CD4-positive, alpha-beta memory T cell (primary cell): ENCODE data around the gene LRRC45. TPM values are rescaled to one million over a fixed set of nuclear protein-coding genes. Genes with fewer than 3 reads are reported as not detected.

Source experiments
- CTCF ChIA-PET: fragments of 350-600 bp; sonication (Branson Sonifier 250); formaldehyde crosslinking; loops from one replicate; lab custom pipeline; 2021; ENCODE audit warnings: inconsistent platforms; ENCODE audit not compliant: partially characterized antibody; lab: Charles Lee
- POLR2A ChIA-PET: fragments of 350-600 bp; sonication (Branson Sonifier 250); formaldehyde crosslinking; loops from one replicate; lab custom pipeline; 2021; ENCODE audit not compliant: partially characterized antibody; lab: Charles Lee
- DNase-seq, 5 donors: peaks; one replicate each; pipeline versions ENCODE4 v3.0.0 to v3.0.0-alpha.2; 2020 to 2022; ENCODE audit warnings: mixed read lengths in 1 of 5
- H3K27ac ChIP-seq: one replicate; pipeline ENCODE4 v1.7.0; 2013; ENCODE audit warnings: low read depth, low read length
- H3K27me3 ChIP-seq: 2 replicates; pipeline ENCODE4 v1.7.0; 2013; ENCODE audit warnings: mild to moderate bottlenecking, low read length, moderate library complexity; ENCODE audit not compliant: insufficient read depth
- H3K36me3 ChIP-seq: 2 replicates; pipeline ENCODE4 v1.7.0; 2013; ENCODE audit warnings: mild to moderate bottlenecking, low read length, moderate library complexity; ENCODE audit not compliant: insufficient read depth
- H3K4me1 ChIP-seq: 2 replicates; pipeline ENCODE4 v1.7.0; 2013; ENCODE audit warnings: mild to moderate bottlenecking, low read length, moderate library complexity; ENCODE audit not compliant: insufficient read depth
- H3K4me3 ChIP-seq, 2 donors: one replicate each; pipeline ENCODE4 v1.7.0; 2013; ENCODE audit warnings: low read length in 2 of 2, mild to moderate bottlenecking in 1 of 2
- H3K9me3 ChIP-seq, 2 donors: one replicate each; pipeline ENCODE4 v1.7.0; 2013; ENCODE audit warnings: low read length in 2 of 2, control low read depth in 1 of 2; ENCODE audit not compliant: control insufficient read depth in 1 of 2
- H3K27ac Mint-ChIP-seq, 7 donors: one replicate each; pipeline ENCODE4 v1.8.0; 2020 to 2021; ENCODE audit warnings: mixed read lengths in 7 of 7, mild to moderate bottlenecking in 6 of 7, inconsistent platforms in 3 of 7, moderate library complexity in 3 of 7
- H3K27me3 Mint-ChIP-seq, 2 donors: one replicate each; pipeline ENCODE4 v1.8.0; 2020 to 2021; ENCODE audit warnings: mixed read lengths in 2 of 2
- H3K36me3 Mint-ChIP-seq, 2 donors: one replicate each; pipeline ENCODE4 v1.8.0; 2020 to 2021; ENCODE audit warnings: mixed read lengths in 2 of 2, inconsistent platforms in 1 of 2, mild to moderate bottlenecking in 1 of 2
- H3K4me1 Mint-ChIP-seq, 4 donors: one replicate each; pipeline ENCODE4 v1.8.0; 2020 to 2021; ENCODE audit warnings: mixed read lengths in 4 of 4, mild to moderate bottlenecking in 1 of 4
- H3K4me3 Mint-ChIP-seq, 8 donors: one replicate each; pipeline ENCODE4 v1.8.0; 2020 to 2021; ENCODE audit warnings: mixed read lengths in 8 of 8, mild to moderate bottlenecking in 7 of 8, moderate library complexity in 6 of 8, inconsistent platforms in 3 of 8
- H3K9me3 Mint-ChIP-seq, 8 donors: one replicate each; pipeline ENCODE4 v1.8.0; 2020 to 2021; ENCODE audit warnings: mixed read lengths in 8 of 8, mild to moderate bottlenecking in 5 of 8, inconsistent platforms in 3 of 8, moderate library complexity in 1 of 8
- intact Hi-C: fragments of 100-400 bp; cut with micrococcal nuclease; formaldehyde crosslinking; loops from one replicate; pipeline ENCODE4 v1.15.1; 2023
- polyA plus RNA-seq, 2 donors: library from polyadenylated mRNA; unstranded; fragments of 300-500 nt; fragmentation: Illumina TruSeq; gene quantifications; one replicate each; pipeline ENCODE4 v1.2.3, GENCODE V29; 2021
- total RNA-seq, 2 experiments: library from RNA; stranded (reverse); gene quantifications; one replicate each; pipeline ENCODE4 v1.2.3, GENCODE V29; 2021

The LRRC45 gene
- total and polyA plus RNA-seq, 4 experiments from 2014 or later = 5.7 to 18.7 (median 13.1) TPM

DNA sequence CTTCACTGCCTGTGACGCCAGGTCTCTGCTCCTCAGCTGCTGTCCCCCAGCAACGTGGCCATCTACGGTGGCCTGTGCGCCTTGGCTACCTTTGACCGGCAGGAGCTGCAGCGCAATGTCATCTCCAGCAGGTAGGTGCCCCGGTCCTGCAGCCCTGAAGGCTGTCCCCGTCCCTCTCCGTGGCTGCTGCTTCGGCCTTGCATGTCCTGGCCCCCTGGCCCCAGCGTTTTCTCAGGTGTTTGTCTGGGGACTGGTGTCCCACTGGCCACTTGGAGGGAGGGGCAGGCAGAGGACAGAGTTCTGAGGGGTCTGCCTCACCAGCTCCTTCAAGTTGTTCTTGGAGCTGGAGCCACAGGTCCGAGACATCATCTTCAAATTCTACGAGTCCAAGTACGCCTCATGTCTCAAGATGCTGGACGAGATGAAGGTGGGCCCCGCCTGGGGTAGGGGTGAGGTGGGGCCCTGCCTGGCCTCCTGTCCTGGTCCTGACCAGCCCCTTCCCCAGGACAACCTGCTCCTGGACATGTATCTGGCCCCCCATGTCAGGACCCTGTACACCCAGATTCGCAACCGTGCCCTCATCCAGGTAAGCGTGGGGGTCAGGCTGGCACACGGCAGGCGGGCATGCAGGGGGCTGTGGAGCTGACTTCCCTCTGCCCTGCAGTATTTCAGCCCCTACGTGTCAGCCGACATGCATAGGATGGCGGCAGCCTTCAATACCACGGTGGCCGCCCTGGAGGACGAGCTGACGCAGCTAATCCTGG lies 33.0 kb downstream of the LRRC45 start:
- peak overlapping the region in 1 of 7 donors; percentile 41 for H3K27ac Mint-ChIP-seq
- Histone ChIP-seq H3K4me3 (no peak overlapping the region), H3K27me3 (no peaks in the 10 kb centered on the region), H3K4me1 (peaks cover 20% of the 10 kb centered on the region), H3K27ac (no peak overlapping the region), H3K36me3 (peaks cover 40% of the 10 kb centered on the region), H3K9me3 (no peaks in the 10 kb centered on the region)
- H3K36me3 Mint-ChIP-seq = peaks cover 0 to 32% of the 10 kb centered on the region in 2 donors
- peak in 1 of 5 donors; percentile 16 for DNase-seq
- H3K4me3 Mint-ChIP-seq = no peak overlapping the region
- POLR2A ChIA-PET = interaction anchor here (0.9 to 1.5 kb wide), 2 partner anchors 10 to 33 kb away, joined by 5 to 7 read pairs; partner anchors contain the start of genes CENPX, DUS1L and LRRC45
- H3K27me3 Mint-ChIP-seq = no peaks in the 10 kb centered on the region
- H3K9me3 Mint-ChIP-seq = peaks cover 0 to 4% (median 0%) of the 10 kb centered on the region in 8 donors
- peaks cover 0 to 14% (median 3%) of the 10 kb centered on the region in 4 donors for H3K4me1 Mint-ChIP-seq
- intact Hi-C loops = no loop called here
- CTCF ChIA-PET = no interaction called here

DNA sequence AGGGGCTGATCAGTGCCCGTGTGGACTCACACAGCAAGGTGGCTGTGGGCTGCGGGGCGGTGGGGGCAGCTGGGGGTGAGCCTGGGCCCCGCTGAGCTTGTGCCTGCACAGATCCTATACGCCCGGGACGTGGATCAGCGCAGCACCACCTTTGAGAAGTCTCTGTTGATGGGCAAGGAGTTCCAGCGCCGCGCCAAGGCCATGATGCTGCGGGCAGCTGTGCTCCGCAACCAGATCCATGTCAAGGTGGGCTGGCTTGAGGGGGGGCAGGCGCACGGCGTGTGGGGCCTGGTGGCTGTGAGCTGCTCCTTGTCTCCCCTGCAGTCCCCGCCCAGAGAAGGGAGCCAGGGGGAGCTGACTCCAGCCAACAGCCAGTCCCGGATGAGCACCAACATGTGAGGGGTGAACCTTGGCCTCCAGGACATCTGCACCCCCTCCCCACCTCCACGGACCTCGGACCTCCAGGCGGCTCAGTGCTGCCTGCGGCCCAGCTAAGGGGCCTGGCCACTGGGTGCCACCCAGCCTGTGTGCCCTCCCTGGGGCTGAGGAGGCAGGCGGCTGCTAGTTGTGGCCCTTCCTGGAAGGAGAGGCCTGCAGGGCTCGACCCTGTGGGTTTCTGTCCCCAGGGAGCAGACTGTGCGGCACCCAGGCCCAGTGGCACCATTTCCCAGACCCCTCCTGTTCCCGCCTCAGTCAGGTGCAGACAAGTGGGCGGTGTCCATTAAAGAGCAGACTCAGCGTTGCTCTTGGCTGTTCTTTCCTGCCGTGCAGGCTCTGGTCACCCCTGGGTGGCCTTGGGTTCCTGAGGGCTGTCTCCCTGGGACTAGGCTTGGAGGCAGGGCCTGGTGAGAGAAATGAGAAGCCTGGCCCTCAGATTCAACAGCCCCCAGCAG lies 33.9 kb downstream of the LRRC45 start:
- H3K4me3 Mint-ChIP-seq = no peak overlapping the region
- Histone ChIP-seq H3K4me1 (peaks cover 20% of the 10 kb centered on the region), H3K9me3 (no peaks in the 10 kb centered on the region), H3K36me3 (peaks cover 42% of the 10 kb centered on the region), H3K27ac (no peak overlapping the region), H3K4me3 (no peak overlapping the region), H3K27me3 (no peaks in the 10 kb centered on the region)
- H3K9me3 Mint-ChIP-seq = peaks cover 0 to 4% (median 0%) of the 10 kb centered on the region in 8 donors
- H3K27ac Mint-ChIP-seq = no peak overlapping the region
- H3K36me3 Mint-ChIP-seq = peaks cover 0 to 32% of the 10 kb centered on the region in 2 donors
- H3K27me3 Mint-ChIP-seq = no peaks in the 10 kb centered on the region
- ChIA-PET CTCF (no interaction called here), POLR2A (interaction anchor here (0.9 to 1.5 kb wide), 2 partner anchors 9 to 34 kb away, joined by 5 to 7 read pairs; partner anchors contain the start of genes CENPX, DUS1L and LRRC45)
- intact Hi-C loops = no loop called here
- peak in 1 of 5 donors; percentile 27 for DNase-seq
- peaks cover 0 to 14% (median 3%) of the 10 kb centered on the region in 4 donors for H3K4me1 Mint-ChIP-seq

DNA sequence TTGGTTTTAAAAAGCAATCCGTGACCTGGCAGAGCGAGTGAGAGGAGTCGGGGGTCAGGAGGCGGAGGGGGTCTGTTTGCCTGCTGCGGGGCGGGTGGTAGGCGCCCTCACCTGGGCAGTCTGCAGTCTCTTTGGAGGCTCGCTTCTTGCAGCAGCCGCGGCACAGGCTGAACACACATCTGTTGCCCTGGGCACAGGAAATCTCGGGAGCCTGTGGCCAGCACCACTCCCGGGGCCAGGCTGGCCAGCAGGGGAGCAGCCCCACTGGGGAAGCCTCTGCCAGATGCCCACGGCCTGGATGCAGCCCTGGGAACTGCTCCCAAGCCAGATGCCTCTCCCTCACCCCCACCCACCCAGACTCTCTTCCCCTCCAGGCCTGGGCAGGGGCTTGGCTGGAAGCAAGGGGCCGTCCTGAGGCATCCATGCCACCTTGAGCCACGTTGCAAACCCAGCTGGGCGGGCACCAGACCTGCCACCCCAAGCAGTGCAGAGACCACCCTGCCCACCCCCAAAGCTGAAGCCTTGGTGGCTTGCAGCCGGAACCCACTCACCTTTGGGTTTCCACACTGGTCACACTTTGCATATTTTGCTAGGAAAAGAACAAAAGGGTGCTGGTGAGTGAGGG lies 35.2 kb downstream of the LRRC45 start:
- H3K4me1 ChIP-seq = peaks cover 8% of the 10 kb centered on the region
- H3K9me3 Mint-ChIP-seq = peaks cover 0 to 2% (median 0%) of the 10 kb centered on the region in 8 donors
- H3K27ac ChIP-seq = no peak overlapping the region
- H3K27me3 ChIP-seq = no peaks in the 10 kb centered on the region
- H3K27me3 Mint-ChIP-seq = no peaks in the 10 kb centered on the region
- no peak overlapping the region for H3K4me3 ChIP-seq
- H3K9me3 ChIP-seq = no peaks in the 10 kb centered on the region
- intact Hi-C loops = no loop called here
- POLR2A ChIA-PET = no interaction called here
- H3K36me3 ChIP-seq = peaks cover 42% of the 10 kb centered on the region
- CTCF ChIA-PET = no interaction called here
- H3K36me3 Mint-ChIP-seq = peaks cover 0 to 34% of the 10 kb centered on the region in 2 donors
- H3K4me3 Mint-ChIP-seq = no peak overlapping the region
- H3K27ac Mint-ChIP-seq = no peak overlapping the region
- H3K4me1 Mint-ChIP-seq = peaks cover 0 to 6% (median 2%) of the 10 kb centered on the region in 4 donors
- DNase-seq = no peak

DNA sequence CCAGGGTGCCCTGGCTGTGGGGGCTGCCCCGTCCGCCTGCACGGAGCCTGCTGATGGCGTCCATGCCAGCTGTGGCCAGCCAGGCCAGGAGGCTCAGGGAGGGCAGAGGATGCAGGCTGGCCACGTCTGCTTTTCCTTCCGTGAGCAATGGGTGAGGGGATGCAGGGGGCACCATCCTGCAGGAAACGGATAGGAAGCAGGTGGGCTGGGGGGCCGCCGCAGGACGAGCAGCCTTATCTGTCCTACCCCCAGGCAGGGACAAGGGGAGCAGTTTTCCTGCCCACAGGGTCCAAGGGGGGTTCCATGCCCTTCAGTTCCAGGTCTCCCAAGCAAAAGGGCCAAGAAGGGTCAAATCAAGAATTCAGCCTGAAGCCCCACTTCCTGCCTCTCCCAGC lies 35.7 kb downstream of the LRRC45 start:
- peaks cover 8% of the 10 kb centered on the region for H3K4me1 ChIP-seq
- DNase-seq = no peak
- Mint-ChIP-seq H3K4me1 (peaks cover 0 to 1% (median 0%) of the 10 kb centered on the region in 4 donors), H3K4me3 (no peak overlapping the region), H3K9me3 (peaks cover 0 to 2% (median 0%) of the 10 kb centered on the region in 8 donors), H3K27me3 (no peaks in the 10 kb centered on the region), H3K36me3 (peaks cover 0 to 34% of the 10 kb centered on the region in 2 donors), H3K27ac (no peak overlapping the region)
- no peaks in the 10 kb centered on the region for H3K27me3 ChIP-seq
- no peak overlapping the region for H3K27ac ChIP-seq
- no peaks in the 10 kb centered on the region for H3K9me3 ChIP-seq
- intact Hi-C loops = no loop called here
- CTCF ChIA-PET = no interaction called here
- peaks cover 39% of the 10 kb centered on the region for H3K36me3 ChIP-seq
- H3K4me3 ChIP-seq = no peak overlapping the region
- POLR2A ChIA-PET = no interaction called here

DNA sequence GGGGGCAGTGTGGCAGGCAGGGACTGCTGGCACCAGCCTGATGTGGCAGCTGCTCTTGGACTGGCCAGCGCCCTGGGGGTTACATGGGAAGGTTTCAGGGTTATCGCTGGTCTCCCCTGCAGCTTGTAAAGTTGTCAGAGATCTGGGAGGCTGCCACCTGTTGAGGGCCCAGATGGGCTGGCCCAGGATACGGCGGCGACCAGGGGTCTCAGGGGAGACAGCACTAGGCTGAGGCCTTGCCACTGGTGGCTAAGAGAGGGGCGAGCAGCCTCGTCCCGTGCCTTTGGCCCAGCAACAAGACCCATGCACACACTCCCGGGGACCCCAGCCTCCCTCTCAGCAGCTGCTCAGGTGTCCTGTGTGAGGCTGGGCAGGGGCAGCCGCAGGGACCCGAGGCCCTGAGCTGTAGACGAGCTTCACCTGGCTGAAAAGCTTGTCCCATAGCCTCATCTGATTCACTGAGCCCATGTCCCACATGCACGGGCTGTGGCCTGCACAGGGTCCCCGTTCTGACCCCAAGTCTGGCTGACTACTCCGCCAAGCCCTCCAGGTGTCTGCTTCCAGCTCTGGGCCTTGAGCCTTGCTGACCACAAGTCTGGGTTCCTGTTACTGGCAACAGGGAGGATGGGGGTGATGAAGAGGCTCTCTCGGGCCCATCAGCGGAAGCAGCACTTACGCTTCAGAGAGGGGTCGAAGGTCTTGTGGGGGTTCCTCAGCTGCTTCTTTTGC lies 36.3 kb downstream of the LRRC45 start:
- H3K4me1 Mint-ChIP-seq = peaks cover 0 to 7% (median 2%) of the 10 kb centered on the region in 4 donors
- H3K9me3 Mint-ChIP-seq = peaks cover 0 to 2% (median 0%) of the 10 kb centered on the region in 8 donors
- Histone ChIP-seq H3K27ac (no peak overlapping the region), H3K27me3 (no peaks in the 10 kb centered on the region), H3K36me3 (peaks cover 33% of the 10 kb centered on the region), H3K9me3 (no peaks in the 10 kb centered on the region), H3K4me1 (peaks cover 10% of the 10 kb centered on the region), H3K4me3 (no peak overlapping the region)
- peaks cover 0 to 36% of the 10 kb centered on the region in 2 donors for H3K36me3 Mint-ChIP-seq
- H3K27ac Mint-ChIP-seq = no peak overlapping the region
- CTCF ChIA-PET = interaction anchor here (1.4 to 1.5 kb wide), 2 partner anchors 22 to 29 kb away, joined by 3 to 5 read pairs; partner anchors contain the start of gene DCXR
- POLR2A ChIA-PET = interaction anchor here (1.8 kb wide), 1 partner anchor 23 kb away, joined by 5 read pairs; no protein-coding TSS in a partner anchor
- DNase-seq = no peak
- intact Hi-C loops = no loop called here
- H3K27me3 Mint-ChIP-seq = no peaks in the 10 kb centered on the region
- H3K4me3 Mint-ChIP-seq = no peak overlapping the region

DNA sequence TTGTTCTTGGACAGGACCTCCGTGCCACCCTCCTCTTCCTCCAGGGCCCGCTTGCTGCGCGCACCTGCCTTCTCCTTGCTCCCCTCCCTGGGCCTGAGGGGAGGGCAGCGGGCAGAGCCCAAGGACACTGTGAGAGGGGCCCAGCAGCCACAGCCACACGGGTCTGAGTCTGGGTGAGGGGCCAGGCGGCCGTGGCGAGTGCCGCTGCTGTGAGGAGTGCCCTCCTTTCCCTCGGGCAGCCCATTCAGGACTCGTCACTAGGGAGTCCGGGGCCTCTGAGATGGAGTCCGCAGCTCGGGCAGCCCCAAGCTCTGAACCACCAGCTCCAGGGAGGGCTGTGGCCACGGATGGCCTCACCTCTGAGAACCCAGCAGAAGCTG lies 36.9 kb downstream of the LRRC45 start:
- Histone ChIP-seq H3K36me3 (peaks cover 27% of the 10 kb centered on the region), H3K27ac (no peak overlapping the region), H3K4me3 (no peak overlapping the region), H3K9me3 (no peaks in the 10 kb centered on the region), H3K4me1 (peaks cover 16% of the 10 kb centered on the region), H3K27me3 (no peaks in the 10 kb centered on the region)
- Mint-ChIP-seq H3K27ac (no peak overlapping the region), H3K4me1 (peaks cover 0 to 10% (median 5%) of the 10 kb centered on the region in 4 donors), H3K27me3 (no peaks in the 10 kb centered on the region), H3K36me3 (peaks cover 0 to 35% of the 10 kb centered on the region in 2 donors), H3K4me3 (peak overlapping the region in 1 of 8 donors; percentile 64), H3K9me3 (peaks cover 0 to 2% (median 0%) of the 10 kb centered on the region in 8 donors)
- intact Hi-C loops = no loop called here
- peak in 1 of 5 donors; percentile 21 for DNase-seq
- ChIA-PET CTCF (interaction anchor here (1.4 to 1.5 kb wide), 2 partner anchors 22 to 29 kb away, joined by 3 to 5 read pairs; partner anchors contain the start of gene DCXR), POLR2A (interaction anchor here (1.4 to 1.8 kb wide), 2 partner anchors 23 to 24 kb away, joined by 3 to 5 read pairs; partner anchors contain the start of gene DCXR)
